HG02973 (cell line): Measurements from ENCODE around the gene COL18A1.

Experiments used
- ATAC-seq: cut with Tn5 transposase; IDR thresholded peaks from one replicate; pipeline ENCODE4 v1.9.1; 2021; ENCODE audit warnings: moderate library complexity; ENCODE audit not compliant: unreplicated experiment

Gene COL18A1

DNA sequence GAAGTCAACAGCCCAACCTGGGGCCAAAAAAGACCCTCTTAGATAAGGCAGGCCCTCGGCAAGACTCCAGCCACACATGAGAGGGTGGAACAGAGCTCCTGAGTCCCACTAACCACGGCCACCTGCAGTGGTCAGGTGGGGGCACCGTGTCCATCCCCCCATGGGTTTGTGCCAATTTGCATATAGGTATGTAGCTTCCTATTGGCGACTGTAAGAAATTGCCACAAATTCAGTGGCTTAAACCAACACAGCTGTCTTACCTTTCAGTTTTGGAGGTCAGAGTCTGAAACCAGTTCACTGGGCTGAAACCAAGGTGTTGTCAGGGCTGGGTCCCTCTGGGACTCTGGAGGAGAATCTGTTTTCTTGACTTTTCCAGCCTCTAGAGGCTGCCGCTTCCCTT lies 59.3 kb downstream of the COL18A1 start:
- no peak for ATAC-seq

DNA sequence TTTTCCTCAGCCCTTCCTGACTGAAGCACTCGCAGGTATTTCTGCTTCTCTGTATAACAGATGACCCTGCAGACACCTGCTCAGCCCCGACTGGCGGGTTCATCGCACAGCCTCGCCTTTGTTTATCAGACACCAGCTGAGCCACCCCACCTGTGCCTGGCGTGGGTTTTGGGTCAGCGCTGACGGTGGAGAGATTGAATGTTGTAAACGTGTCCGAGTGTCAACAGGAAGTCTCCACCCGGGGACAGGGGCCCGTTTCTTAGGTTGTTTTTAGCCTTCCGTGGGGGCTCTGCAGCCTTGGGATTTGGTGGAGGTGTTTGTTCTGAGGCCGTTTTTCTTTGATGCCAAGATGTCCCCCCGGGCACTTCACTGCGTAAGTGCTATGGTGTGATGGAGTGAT lies 60.1 kb downstream of the COL18A1 start:
- ATAC-seq = no peak

DNA sequence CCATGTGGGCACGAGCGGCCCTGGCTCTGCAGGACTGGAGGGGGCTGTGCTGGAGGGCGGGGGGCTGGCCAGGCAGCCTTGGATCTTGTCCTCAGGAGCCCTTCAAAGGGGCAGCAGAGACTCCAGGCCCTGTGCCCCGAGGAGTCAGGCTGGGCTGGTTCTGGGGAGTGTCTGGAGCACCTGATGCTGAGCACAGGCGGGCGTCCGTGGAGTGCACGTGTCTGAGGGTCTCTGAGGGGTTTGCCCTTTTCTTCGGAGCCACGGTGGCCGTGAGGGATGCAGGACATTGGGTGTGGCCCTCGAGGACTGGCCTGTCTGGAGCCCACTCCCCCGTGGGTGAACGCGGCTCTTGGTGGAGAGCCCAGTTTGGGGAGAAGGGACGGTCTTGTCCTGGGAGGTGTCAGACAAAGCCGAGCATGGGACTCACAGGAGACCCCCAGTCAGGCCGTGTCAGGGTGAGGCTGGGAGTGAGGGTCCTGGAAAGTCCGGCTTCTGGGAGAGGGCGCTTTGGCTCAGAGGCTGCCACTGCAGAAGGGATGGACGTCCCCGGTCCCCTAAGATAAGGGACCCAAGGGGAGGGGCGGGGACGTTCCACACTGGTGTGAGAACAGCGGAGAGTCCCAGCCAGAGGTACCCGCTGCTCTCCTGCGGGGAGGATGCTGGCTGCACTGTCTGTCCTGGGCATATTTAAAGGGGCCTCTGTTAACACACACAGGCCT lies 60.8 kb downstream of the COL18A1 start:
- no peak for ATAC-seq

DNA sequence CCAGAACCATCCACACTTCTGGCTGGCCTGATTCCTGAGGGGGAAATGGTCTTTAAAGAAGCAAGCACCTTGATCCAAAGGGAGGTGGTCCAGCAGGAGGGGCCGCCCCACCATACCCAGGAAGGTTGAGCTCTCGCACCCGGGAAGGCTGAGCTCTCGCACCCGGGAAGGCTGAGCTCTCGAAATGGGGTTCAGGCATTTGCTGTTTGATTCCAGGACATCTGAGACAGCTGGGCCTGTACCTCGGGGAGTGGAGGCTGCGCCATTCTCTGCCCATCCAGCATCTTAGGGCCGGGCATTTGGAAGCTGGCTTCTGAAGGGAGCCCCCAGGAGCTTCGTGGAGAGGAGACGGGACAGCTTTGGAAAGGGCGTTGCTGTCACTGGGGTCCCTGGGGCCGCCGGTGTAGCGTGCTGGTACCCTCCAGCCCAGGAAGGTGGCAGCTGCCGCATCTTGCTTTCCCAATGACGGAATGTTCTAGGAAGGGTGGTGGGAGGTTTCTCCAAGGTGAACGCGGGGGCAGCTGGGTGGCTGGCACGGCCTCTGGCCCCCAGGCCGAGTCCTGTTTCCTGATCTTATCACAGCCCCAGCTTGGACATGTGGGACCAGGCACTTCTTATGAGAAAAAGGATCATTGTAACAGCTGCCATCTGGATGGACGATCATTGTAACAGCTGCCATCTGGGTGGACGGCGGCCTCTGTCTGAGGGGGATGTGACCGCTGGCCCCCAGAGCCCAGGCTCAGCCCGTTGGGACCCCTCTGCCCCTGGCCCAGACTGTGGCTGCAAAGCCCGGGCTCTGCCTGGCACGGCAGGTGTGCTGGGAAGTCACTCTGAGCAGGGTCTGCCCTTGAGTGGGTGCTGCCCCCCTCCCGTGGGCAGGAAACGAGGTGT lies 61.6 kb downstream of the COL18A1 start:
- no peak for ATAC-seq

DNA sequence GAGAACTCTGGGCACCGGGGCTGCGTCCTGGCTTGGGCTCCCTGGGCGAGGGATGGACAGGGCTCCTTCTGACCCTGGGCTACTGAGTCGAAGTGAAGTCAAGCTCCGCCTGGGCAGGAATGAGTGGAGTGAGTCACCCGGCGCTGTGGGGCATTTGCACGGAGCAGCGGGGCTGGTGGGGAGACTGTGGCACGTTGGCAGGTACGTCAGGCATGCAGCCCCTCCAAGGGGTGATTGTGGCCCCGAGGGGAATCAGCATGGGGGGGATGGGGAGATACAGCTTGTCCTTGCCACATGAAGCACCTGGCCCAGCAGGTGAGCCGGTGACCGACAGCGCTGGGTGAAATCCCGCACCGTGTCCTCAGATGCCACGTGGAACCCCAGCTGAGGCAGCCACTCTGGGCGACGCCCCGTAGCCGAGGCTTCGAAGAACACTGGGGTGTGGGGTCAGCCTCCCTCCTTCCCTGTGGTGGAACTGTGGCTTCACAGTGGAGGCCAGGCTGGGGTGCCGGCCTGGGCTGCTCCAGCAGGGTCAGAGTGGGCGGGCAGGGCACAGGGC lies 62.3 kb downstream of the COL18A1 start:
- ATAC-seq = no peak

DNA sequence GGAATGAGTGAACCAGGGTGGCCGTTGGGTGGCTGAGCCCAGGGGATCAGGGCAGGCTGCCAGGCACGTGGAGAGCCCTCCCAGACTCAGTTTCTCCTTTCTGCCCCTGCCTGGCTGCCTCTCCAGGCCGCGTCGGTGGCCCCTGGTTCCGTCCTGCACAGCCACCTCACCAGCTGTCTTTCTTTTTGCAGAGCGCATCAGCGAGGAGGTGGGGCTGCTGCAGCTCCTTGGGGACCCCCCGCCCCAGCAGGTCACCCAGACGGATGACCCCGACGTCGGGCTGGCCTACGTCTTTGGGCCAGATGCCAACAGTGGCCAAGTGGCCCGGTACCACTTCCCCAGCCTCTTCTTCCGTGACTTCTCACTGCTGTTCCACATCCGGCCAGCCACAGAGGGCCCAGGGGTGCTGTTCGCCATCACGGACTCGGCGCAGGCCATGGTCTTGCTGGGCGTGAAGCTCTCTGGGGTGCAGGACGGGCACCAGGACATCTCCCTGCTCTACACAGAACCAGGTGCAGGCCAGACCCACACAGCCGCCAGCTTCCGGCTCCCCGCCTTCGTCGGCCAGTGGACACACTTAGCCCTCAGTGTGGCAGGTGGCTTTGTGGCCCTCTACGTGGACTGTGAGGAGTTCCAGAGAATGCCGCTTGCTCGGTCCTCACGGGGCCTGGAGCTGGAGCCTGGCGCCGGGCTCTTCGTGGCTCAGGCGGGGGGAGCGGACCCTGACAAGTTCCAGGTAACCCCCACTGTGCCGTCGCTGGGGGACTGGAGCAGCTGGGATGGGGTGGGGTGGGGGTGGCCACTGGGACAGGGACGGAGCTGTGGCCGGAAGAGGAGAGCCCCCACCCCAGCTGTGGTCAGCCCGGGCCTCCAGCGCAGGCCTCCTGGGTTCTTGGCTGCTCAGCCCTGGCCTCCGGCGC lies 63.3 kb downstream of the COL18A1 start:
- ATAC-seq = no peak

DNA sequence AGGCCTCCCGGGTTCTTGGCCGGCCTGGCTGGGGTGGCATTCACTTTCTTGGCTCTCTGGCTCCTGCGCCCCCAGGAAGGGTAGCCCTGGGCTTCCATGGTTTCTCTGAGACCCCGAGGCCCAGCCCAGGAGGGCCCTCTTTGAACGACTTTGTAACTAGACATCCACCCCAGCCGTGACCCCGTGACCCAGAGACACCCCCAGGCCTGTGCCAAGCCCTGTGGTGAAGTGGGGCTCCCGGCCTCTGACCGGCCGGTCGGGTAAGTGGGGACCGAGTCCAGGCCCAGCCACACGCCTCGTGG lies 64.0 kb downstream of the COL18A1 start:
- ATAC-seq = no peak

DNA sequence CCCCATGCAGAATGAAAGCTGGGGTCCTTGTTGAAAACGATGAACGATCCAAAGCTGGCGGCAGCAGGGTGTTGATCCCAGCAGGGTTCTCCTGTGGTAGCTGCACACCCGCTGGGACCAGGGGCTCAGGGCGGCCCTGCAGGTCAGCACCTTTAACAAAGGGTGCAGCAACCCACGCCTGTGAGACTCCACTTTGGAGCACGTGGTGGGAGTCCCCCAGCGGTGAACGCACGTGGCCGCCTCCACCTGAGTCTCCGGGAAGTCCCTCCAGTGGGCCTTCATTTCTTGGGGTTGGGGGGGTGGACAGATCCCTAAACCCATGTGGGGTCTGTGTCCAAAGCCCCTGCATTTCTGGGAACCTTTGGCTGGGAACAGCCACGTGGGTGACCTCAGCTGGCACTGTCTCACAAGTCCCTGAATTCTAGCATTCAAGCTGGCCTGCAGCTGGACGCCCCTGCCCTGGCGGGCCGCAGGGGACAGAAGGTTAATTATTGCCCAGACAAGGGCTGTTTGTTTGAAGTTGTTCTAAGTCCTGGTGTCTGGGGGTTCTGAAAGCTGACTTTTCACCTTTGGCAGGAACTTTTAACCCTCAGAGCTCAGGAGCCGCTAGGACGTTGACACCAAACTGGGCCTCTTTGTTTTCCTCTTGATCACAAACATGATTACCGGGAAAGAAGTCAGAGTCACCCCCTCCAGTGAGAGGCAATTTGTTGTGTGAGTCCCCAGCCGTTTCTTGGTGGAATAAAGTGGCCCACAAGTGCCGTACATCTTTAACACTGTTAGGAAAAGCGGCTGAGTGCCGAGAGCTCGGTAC lies 64.5 kb downstream of the COL18A1 start:
- no peak for ATAC-seq

DNA sequence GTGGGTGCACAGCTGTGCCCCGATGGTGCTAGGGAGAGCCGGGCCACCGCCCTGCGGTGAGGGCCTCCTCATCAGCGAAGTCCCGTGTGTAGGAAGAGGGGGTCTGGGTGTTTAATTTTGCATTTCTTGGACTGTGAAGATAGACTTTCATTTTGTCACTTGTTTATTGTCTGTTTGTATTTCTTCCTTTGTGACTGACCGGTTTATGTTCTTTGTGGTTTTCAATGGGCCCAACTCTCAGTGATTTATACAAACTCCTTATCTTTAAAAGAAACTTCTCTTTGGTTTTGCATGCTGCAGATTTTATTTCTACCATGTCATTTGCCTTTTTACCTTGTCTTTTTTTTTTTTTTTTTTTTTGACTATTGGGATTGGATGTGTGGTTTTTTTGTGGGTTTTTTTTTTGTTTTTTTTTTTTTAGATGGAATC lies 65.1 kb downstream of the COL18A1 start:
- ATAC-seq = no peak

DNA sequence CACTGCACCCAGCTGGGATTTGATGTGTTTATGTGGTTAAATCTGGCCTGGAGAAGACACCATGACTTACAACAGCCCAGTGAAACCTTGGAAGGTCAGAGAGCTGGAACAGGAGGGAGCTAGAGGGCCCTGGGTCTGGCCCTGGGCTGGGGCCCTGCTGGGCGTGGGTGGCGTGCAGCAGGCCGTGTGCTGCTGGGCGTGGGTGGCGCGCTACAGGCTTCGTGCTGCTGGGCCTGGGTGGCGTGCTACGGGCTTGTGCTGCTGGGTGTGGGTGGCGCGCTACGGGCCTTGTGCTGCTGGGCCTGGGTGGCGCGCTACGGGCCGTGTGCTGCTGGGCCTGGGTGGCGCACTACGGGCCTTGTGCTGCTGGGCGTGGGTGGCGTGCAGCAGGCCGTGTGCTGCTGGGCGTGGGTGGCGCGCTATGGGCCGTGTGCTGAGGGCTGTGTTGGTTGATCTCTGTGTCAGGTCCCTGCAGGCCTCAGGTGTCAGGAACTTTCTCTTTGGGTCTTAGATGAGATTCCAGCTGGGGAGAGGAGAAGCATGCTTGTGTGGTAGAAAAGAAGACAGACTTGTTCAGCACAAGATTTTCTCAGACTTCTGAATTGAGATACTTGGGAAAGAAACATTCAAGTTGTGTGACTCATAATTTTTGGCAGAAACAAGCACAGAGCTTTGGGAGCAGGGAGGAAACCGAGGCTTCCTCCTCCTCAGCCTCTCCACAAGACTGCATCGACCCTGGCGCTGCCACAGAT lies 66.0 kb downstream of the COL18A1 start:
- ATAC-seq = no peak

DNA sequence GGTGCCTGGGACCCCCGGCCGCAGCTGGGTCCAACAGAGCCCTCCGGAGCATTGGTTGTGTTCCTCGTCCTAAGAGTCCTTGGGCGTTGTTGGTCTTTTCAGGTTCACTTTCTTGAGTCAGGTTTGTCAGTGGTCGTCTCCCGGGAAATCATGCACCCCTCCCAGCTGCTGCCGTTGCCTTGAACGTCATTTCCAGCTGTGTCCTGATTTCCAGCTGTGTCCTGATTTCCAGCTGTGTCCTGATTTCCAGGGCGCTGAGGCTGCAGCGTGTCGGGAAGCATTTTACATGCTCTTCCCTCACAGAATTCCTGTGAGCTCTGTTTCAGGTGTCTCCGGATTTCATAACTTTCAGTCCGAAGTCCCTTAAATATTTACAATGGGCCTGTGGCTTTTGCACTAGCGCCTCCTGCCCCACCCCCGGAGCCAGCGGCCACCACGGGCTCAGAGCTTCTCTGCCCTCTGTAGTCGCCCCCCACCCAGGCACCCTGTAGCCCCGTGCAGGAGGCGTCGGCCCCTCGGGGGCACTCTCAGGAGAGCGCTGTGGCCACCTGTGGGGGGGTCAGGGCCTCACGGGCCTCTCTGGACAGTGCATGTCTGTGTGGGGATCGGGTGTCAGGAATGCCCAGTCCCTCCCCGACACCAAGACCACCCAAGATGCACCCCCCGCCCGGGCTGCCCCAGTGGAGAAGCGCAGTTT lies 66.7 kb downstream of the COL18A1 start:
- ATAC-seq = no peak

DNA sequence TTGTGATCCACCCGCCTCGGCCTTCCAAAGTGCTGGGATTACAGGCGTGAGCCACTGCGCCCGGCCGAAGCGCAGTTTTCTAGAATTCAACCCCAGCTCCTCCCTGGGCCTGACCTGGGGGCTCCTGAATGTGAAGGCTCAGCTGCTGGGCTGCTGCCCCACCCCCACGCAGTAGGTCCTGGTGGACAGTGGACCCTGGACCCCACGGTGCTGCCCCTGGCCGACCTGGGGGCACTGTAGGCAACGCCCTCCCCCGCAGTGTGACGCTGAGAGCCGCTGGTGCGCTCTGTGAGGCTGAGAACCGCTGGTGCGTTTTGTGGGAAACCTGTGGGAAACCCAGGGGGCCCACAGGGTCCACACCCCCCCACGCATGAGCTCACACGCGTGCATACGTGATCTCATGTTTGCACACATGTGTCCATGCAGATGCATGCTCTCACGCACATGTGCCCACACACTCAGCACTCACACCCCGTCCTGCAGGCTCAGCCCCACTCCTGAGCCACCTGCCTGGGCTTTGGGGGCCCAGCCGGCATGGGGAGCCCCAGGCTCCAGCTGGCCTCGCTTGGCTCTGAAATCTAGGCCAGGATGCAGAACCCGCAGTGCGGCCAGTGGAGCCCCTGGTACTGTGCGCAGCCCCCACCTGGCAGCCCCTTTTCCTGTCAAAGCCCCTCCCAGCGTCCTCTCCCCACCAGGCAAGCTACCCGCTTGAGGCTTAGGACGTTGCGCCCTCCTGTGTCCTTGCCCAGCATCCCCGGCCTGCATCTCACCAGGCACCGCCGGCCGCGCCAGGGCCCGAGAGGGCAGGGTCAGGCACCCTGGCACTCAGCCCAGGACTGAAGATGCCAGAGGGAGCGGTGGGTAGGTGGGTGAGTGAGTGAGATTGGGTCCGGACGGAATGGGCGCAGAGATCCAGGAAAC lies 67.7 kb downstream of the COL18A1 start:
- no peak for ATAC-seq

DNA sequence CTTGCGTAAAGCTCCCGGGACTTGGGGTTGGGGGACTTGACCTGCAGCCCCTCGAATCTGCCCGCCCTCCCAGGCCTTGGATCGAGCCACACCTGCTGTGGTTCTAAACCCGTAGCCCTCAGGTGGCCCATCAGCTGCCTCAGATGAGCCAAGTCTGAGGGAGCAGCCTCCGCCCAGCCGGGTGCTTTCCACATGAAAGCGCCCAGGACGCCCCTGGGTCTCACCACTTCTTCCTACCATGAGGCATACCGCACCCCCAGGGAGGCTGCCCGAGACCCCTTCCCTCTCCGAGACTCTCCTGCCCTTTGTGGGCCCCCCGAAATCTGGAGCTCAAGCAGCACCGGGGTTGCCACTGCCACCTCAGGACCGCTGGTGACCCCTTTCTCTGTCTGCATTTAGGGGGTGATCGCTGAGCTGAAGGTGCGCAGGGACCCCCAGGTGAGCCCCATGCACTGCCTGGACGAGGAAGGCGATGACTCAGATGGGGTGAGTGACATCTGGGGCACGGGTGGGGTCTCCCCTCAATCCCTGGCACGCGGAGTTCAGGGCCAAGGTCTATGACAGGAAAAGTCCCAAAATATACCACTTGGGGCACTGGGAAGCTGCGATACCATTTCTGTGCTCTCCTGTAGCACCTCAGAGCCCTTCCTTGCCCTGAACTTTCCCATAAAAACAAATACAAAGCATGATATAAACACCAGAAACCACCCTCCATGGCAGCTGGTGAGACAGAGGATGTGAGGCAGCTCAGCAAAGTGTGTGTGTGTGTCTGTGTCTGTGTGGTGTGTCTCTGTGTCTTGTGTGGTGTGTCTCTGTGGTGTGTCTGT lies 68.7 kb downstream of the COL18A1 start:
- ATAC-seq = no peak

DNA sequence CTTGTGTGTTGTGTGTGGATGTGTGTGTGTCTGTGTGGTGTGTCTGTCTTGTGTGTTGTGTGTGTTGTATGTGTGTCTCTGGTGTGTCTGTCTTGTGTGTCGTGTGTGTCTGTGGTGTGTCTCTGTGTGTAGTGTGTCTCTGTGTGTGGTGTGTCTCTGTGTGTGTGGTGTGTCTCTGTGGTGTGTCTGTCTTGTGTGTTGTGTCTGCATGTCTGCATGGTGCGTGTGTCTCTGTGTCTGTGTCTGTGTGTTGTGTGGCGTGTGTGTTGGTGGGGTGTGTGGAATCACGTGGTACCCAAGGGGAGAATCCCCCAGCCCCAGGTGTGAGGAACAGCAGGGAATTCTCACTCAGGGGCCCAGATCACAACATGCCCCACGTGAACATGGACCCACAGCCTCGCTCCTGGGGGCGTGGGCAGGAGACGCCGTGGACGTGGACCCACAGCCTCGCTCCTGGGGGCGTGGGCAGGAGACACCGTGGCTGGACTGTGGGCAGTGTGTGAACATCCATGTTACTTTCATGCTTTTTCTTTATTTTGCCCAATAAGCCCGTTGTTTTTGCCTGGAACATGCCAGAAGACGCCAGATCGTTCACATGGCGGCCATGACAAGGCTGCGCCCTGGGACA lies 69.5 kb downstream of the COL18A1 start:
- no peak for ATAC-seq

DNA sequence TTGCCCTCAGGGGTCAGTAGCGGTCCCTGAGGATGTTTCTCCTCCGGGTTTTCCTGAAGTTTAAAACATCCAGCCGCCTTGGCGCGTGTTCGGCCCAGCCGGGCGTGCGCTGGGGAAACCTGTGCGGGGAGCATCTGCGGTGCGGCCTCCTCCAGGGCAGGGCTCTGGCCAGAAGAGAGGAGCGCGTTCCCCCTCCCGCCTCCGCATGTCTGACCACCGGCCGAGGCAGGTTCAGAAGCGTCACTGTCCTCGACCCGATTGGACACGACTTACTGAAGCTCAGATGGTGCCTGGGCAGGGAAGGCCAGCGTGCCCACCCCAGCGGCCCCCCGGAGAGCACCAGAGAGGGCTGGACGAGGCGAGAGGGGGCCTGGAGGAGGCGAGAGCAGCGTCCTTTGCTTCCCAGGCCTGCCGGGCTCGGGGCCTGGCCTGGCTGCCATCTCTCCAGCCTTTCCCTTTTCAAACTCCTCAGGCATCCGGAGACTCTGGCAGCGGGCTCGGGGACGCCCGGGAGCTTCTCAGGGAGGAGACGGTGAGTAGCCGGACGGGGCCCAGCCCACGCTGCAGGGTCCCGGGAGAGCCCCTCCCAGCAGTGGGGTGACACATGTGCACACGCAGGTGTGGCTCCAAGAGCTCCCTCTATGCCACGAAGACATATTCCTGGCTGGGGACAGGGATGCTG lies 70.2 kb downstream of the COL18A1 start:
- no peak for ATAC-seq
